ENCODE data around the gene PTMA.

The PTMA gene

GRCh38 chr2:231672617-231673347 lies 35.5 kb upstream of the PTMA start:
- peak; percentile 60 for DNase-seq

GRCh38 chr2:231673348-231673770 lies 35.0 kb upstream of the PTMA start:
- peak; percentile 60 for DNase-seq

DNA sequence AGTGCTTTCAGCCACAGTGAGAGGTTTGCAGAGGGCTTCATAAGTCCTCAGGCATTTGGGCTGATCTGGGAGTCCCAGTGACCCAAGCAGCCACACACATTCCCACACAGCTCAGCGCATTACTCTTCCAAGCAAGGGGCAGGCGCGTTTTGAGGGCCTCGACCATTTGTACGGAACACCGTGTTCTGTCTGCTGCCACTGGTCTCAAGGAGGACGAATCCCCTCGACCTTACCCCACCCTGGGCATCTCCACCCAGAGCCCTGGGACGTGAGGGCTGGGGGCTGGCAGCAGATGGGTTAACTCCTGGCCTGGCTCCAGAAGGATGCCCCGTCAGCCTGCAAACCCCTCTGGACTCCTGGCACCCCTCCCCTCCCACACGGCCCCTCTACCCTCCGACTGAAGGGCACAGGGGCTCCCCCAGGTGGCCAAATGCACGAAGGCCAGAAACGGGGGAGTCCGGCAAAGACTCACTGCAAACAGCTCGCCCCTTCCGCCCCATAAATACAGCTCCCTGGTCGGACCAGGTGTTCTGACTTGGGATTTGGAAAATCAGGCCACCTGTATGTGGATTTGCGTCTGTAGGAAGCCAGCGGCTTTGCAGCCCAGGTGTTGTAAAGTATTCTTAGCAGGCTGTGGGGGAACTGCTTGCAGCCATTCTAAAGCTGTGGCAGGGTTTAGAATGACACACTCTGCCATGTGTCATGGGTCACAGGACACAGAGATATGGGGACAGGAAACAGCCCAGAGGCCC lies 33.6 kb upstream of the PTMA start:
- DNase-seq: peak; percentile 76

DNA sequence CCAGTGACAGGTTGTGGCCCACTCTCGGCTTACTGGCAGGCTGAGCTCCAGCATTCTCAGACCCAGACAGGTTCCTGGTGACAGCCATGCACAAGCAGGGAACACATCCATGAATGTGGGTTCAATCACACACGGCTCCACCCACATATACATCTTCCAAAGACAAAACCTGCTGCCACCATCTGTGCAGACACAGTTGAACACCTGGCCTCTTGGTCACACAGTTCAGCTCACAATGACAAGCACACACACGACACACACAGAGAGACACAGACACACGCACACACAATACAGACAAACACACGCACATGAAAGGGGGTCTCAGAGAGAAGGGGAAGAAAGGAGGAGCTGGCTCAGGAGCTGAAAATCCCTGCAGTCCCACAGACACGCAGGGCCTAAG lies 32.1 kb upstream of the PTMA start:
- DNase-seq: no peak

GRCh38 chr2:231677632-231678104 lies 30.7 kb upstream of the PTMA start:
- peak; percentile 65 for DNase-seq

GRCh38 chr2:231679908-231680284 lies 28.4 kb upstream of the PTMA start:
- no peak for DNase-seq

DNA sequence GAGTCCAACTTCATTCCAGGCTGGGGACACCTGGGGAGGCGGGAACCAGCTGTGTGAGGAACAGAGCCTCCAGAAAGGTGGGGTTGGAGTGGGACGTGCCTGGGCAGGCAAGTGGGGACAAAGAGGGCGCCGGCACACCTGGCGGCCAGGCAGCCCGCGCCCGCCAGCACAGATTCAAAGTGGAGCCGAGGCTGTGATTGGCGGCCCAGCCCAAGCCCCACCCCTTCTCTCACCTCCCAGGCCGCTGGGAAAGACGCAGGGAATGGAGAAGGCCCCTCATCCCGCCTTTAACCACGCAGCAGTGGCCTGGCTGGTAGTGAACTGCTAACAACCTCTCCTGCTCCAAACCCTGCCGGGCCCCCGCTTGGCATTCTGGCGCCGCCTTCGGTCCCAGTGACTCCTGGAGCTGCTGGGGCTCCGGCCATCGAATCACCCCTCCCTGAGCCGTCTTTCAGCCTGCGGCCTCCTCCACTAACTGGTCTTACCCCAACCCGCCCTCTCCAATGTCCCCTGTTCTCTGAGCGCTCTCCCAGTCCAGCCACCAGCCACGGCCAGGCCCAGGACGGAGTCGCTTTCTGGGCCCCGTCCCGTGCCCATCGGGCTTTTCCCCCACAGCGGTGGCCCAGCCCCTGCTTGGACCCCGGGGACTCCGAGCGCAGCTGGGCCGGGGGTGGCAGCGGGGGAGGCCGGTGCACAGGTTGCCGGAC lies 27.9 kb upstream of the PTMA start:
- DNase-seq: peak; percentile 79

GRCh38 chr2:231680992-231681852 lies 27.1 kb upstream of the PTMA start:
- DNase-seq: peak; percentile 91

GRCh38 chr2:231682603-231683291 lies 25.6 kb upstream of the PTMA start:
- DNase-seq: peak; percentile 37

- DNase-seq: no peak
Observed at GRCh38 chr2:231683292-231684235, 24.8 kb upstream of the PTMA start.

GRCh38 chr2:231684314-231685223 lies 23.8 kb upstream of the PTMA start:
- DNase-seq: no peak

DNA sequence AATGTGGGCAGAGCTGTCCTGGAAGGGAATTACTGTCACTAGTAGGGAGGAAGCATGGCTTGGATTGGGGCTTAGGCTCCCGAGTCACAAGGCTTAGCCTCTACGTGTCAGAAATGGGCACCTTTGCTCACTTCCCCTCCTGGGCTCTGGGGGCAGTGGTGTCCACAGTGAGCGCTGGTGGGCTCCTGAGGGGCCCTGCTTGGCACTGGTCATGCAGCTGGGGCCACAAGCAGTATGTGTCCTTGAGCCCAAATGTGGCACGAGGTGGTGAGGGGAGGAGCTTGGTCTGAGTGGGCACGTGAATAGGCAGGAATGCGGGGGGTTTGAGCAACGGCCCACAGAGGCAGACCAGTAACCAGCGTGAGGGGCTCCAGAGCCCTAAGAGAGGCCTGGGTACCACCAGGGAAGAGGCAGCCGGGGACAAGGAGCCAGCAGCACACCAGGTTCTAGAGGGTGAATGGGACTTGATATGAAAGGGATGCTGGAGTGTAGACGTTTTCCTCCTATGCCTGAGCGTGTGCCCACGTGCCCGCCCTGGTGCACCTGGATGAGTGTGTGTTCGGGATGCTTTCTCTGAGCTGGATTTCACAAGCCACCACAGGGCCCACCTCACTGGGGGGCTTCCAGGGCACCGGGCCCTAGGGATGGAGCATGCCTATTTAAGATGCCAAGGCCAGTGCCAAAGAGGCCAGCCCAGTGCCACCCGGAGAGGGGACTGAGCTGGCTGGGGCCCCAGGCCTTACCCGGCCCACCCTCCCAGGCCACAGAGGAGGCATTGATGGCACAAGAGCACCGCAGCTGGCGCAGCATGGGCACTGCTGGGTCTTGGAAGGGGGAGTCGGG lies 22.8 kb upstream of the PTMA start:
- DNase-seq: no peak

- DNase-seq: no peak
Observed at GRCh38 chr2:231686192-231687100, 21.9 kb upstream of the PTMA start.

DNA sequence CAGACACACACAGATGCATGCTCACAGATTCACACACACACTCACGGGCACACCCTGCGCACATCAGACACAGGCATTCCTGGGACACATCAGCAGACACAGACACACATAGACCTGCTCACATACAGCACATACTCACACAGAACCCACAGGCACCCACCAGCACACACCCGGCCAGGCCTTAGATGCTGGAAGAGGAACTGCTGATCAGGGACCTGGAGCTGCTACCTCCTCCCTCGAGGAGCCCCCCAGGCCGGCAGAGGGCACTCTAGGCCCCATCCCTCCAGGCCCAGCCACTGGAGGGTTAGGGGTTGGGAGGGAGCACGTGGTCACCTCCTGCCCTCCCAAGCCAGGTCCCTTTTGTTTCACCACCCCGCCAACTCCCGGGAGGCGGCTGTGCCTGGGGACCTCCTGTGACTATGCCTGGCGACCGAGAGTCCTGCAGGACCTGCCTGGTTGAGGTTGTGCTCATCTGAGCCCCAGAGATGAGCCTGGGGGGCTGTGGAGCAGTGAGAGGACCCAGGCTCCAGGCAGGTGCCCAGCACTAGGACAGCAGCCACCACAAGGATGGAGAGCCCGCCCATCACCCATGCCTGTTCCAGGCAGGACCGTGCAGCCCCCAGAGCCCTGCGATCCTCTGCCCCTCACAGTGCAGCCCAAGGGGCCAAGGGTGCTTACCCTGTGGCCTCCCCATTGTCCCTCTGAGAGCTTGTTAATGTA lies 21.0 kb upstream of the PTMA start:
- peak; percentile 66 for DNase-seq

DNA sequence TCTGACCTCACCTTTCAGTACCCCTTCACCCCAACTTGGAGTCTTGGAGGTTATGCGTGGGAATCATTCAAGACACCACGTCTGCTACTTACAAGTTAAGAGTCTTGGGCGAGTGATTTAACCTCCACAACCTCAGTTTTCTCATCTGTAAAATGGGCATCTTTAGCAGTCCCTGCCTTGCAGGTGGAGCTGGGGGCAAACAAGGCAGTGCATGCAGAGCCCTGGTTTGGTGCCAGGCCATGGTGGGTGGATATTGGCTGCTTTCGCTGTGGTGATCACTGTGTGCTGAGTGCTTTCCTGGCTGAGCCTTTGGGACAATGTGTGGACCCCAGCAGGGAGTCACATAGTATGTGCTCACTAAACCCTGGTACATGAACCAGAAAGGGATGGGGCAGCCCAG lies 20.4 kb upstream of the PTMA start:
- DNase-seq: no peak

GRCh38 chr2:231688719-231689118 lies 19.6 kb upstream of the PTMA start:
- DNase-seq: no peak

Data from right kidney (tissue), 1 donor.